Calu3 (cell line): Measurements from ENCODE around the gene PDE6H. TPM values are rescaled to one million over a fixed set of nuclear protein-coding genes. Genes with fewer than 3 reads are reported as not detected.

ENCODE experiments used
- BruUV-seq: library from RNA; stranded (reverse); fragments of 400-500 nt; replicated peaks from 2 replicates; lab custom pipeline; 2021; lab: Mats Ljungman, UMichigan
- CTCF ChIA-PET: fragments of 300-600 bp; sonication (Branson Sonifier 250); formaldehyde crosslinking; loops from one replicate; lab custom pipeline; 2022; ENCODE audit warnings: antibody characterized with exemption; lab: Charles Lee
- DNase-seq: peaks from one replicate; pipeline ENCODE4 v3.0.0; 2022
- H3K27ac Mint-ChIP-seq: one replicate; pipeline ENCODE4 v1.8.0; 2022; ENCODE audit warnings: mixed read lengths; ENCODE audit not compliant: unreplicated experiment
- H3K27me3 Mint-ChIP-seq: one replicate; pipeline ENCODE4 v1.8.0; 2022; ENCODE audit warnings: mixed read lengths; ENCODE audit not compliant: unreplicated experiment
- H3K36me3 Mint-ChIP-seq: one replicate; pipeline ENCODE4 v1.8.0; 2022; ENCODE audit warnings: mild to moderate bottlenecking, moderate library complexity, mixed read lengths; ENCODE audit not compliant: insufficient read depth, unreplicated experiment
- H3K4me1 Mint-ChIP-seq: one replicate; pipeline ENCODE4 v1.8.0; 2022; ENCODE audit warnings: mild to moderate bottlenecking, low read depth, mixed read lengths; ENCODE audit not compliant: unreplicated experiment
- H3K4me3 Mint-ChIP-seq: one replicate; pipeline ENCODE4 v1.8.0; 2022; ENCODE audit warnings: mild to moderate bottlenecking, low read depth, moderate library complexity, mixed read lengths; ENCODE audit not compliant: unreplicated experiment
- H3K9me3 Mint-ChIP-seq: one replicate; pipeline ENCODE4 v1.8.0; 2022; ENCODE audit warnings: low read depth, mixed read lengths; ENCODE audit not compliant: unreplicated experiment
- CTCF ChIP-seq: fragments of 200-600 bp; IDR thresholded peaks from one replicate; pipeline ENCODE4 v1.8.0; 2022; ENCODE audit warnings: antibody characterized with exemption; ENCODE audit not compliant: unreplicated experiment
- intact Hi-C: fragments of 100-400 bp; cut with micrococcal nuclease; formaldehyde crosslinking; loops from one replicate; pipeline ENCODE4 v1.10.0; 2022; ENCODE audit not compliant: unreplicated experiment
- total RNA-seq: library from RNA; stranded (reverse); gene quantifications from 2 replicates; pipeline ENCODE4 v1.2.3, GENCODE V29; 2022

The PDE6H gene
- total RNA-seq, 1 experiment from 2014 or later: not detected

GRCh38 chr12:14962797-14963196 lies 10.0 kb upstream of the PDE6H start:
- Mint-ChIP-seq H3K4me3 (no peak overlapping the region), H3K9me3 (no peaks in the 10 kb centered on the region), H3K4me1 (peaks cover 11% of the 10 kb centered on the region), H3K36me3 (no peaks in the 10 kb centered on the region), H3K27me3 (no peaks in the 10 kb centered on the region), H3K27ac (no peak overlapping the region)
- no peak for TF ChIP-seq CTCF
- no peak for DNase-seq
- no TSS peak for BruUV-seq
- intact Hi-C loops: no loop called here
- CTCF ChIA-PET: no interaction called here

GRCh38 chr12:14963520-14963919 lies 9.3 kb upstream of the PDE6H start:
- H3K4me1 Mint-ChIP-seq: peaks cover 11% of the 10 kb centered on the region
- no peak overlapping the region for H3K27ac Mint-ChIP-seq
- intact Hi-C loops: no loop called here
- H3K36me3 Mint-ChIP-seq: no peaks in the 10 kb centered on the region
- BruUV-seq: no TSS peak
- TF ChIP-seq CTCF: no peak
- H3K9me3 Mint-ChIP-seq: no peaks in the 10 kb centered on the region
- no peaks in the 10 kb centered on the region for H3K27me3 Mint-ChIP-seq
- H3K4me3 Mint-ChIP-seq: no peak overlapping the region
- DNase-seq: no peak
- CTCF ChIA-PET: no interaction called here

GRCh38 chr12:14964406-14964805 lies 8.4 kb upstream of the PDE6H start:
- Mint-ChIP-seq H3K27ac (no peak overlapping the region), H3K9me3 (no peaks in the 10 kb centered on the region), H3K4me1 (peaks cover 11% of the 10 kb centered on the region), H3K4me3 (no peak overlapping the region), H3K27me3 (no peaks in the 10 kb centered on the region), H3K36me3 (no peaks in the 10 kb centered on the region)
- TF ChIP-seq CTCF: no peak
- intact Hi-C loops: no loop called here
- no peak for DNase-seq
- CTCF ChIA-PET: no interaction called here
- BruUV-seq: no TSS peak

- CTCF ChIA-PET: no interaction called here
- Mint-ChIP-seq H3K4me1 (peaks cover 11% of the 10 kb centered on the region), H3K4me3 (no peak overlapping the region), H3K27ac (no peak overlapping the region), H3K36me3 (no peaks in the 10 kb centered on the region), H3K27me3 (no peaks in the 10 kb centered on the region), H3K9me3 (no peaks in the 10 kb centered on the region)
- BruUV-seq: no TSS peak
- intact Hi-C loops: no loop called here
- no peak for DNase-seq
- no peak for TF ChIP-seq CTCF
Observed at GRCh38 chr12:14965221-14965620, 7.6 kb upstream of the PDE6H start.

- CTCF ChIA-PET: no interaction called here
- no peaks in the 10 kb centered on the region for H3K36me3 Mint-ChIP-seq
- H3K27ac Mint-ChIP-seq: no peak overlapping the region
- H3K9me3 Mint-ChIP-seq: no peaks in the 10 kb centered on the region
- intact Hi-C loops: no loop called here
- BruUV-seq: no TSS peak
- H3K4me3 Mint-ChIP-seq: no peak overlapping the region
- no peak for TF ChIP-seq CTCF
- H3K27me3 Mint-ChIP-seq: no peaks in the 10 kb centered on the region
- no peaks in the 10 kb centered on the region for H3K4me1 Mint-ChIP-seq
- DNase-seq: no peak
Observed at GRCh38 chr12:14968478-14968877, 4.4 kb upstream of the PDE6H start.
